ENCODE data around the gene KIAA0753. TPM values are rescaled to one million over a fixed set of nuclear protein-coding genes. Genes with fewer than 3 reads are reported as not detected.

Gene KIAA0753
- total and polyA plus RNA-seq, 9 of the 15 experiments (the other 6 are each of a cell fraction or from before 2014, with no cell fraction given), result 2.0 to 9.0 (median 6.9) TPM

DNA sequence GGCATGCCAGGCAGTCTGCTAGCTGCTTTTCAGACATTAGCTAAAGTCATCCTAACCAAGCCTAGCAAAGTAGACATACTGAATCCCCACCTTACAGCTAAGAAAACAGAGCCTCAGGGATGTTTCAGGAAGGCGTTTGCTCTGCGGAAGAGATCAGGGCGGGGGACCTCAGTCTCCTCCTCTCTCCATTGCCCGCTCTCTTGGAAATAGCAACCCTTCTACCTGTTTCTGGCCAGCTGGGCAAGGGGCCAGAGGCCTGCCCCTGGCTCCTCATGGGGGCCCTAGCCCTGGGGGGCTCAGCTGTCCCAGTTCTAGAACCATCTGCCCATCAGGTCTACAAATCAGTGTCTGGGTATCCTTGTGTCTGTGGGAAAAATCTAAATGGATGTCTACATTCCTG is 98.6 kb downstream of the KIAA0753 start:
- no peaks in the 10 kb centered on the region for H3K9me1 ChIP-seq (ENCODE audit: control insufficient read depth, insufficient read depth, low read length)
- TF ChIP-seq, protein P1, sequence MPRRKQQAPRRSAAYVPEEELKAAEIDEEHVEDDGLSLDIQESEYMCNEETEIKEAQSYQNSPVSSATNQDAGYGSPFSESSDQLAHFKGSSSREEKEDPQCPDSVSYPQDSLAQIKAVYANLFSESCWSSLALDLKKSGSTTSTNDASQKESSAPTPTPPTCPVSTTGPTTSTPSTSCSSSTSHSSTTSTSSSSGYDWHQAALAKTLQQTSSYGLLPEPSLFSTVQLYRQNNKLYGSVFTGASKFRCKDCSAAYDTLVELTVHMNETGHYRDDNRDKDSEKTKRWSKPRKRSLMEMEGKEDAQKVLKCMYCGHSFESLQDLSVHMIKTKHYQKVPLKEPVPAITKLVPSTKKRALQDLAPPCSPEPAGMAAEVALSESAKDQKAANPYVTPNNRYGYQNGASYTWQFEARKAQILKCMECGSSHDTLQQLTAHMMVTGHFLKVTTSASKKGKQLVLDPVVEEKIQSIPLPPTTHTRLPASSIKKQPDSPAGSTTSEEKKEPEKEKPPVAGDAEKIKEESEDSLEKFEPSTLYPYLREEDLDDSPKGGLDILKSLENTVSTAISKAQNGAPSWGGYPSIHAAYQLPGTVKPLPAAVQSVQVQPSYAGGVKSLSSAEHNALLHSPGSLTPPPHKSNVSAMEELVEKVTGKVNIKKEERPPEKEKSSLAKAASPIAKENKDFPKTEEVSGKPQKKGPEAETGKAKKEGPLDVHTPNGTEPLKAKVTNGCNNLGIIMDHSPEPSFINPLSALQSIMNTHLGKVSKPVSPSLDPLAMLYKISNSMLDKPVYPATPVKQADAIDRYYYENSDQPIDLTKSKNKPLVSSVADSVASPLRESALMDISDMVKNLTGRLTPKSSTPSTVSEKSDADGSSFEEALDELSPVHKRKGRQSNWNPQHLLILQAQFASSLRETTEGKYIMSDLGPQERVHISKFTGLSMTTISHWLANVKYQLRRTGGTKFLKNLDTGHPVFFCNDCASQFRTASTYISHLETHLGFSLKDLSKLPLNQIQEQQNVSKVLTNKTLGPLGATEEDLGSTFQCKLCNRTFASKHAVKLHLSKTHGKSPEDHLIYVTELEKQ (CRISPR knock-in tag; IDR thresholded peaks at IDR 0.05), result no peak
- TF ChIP-seq, protein P2, sequence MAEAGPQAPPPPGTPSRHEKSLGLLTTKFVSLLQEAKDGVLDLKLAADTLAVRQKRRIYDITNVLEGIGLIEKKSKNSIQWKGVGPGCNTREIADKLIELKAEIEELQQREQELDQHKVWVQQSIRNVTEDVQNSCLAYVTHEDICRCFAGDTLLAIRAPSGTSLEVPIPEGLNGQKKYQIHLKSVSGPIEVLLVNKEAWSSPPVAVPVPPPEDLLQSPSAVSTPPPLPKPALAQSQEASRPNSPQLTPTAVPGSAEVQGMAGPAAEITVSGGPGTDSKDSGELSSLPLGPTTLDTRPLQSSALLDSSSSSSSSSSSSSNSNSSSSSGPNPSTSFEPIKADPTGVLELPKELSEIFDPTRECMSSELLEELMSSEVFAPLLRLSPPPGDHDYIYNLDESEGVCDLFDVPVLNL (CRISPR knock-in tag; IDR thresholded peaks at IDR 0.05; ENCODE audit: low read depth), result no peak
- TF ChIP-seq, protein P3, sequence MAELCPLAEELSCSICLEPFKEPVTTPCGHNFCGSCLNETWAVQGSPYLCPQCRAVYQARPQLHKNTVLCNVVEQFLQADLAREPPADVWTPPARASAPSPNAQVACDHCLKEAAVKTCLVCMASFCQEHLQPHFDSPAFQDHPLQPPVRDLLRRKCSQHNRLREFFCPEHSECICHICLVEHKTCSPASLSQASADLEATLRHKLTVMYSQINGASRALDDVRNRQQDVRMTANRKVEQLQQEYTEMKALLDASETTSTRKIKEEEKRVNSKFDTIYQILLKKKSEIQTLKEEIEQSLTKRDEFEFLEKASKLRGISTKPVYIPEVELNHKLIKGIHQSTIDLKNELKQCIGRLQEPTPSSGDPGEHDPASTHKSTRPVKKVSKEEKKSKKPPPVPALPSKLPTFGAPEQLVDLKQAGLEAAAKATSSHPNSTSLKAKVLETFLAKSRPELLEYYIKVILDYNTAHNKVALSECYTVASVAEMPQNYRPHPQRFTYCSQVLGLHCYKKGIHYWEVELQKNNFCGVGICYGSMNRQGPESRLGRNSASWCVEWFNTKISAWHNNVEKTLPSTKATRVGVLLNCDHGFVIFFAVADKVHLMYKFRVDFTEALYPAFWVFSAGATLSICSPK (IDR thresholded peaks at IDR 0.05; ENCODE audit: borderline replicate concordance), result no peak
- TF ChIP-seq SIX5 (IDR thresholded peaks at IDR 0.05; ENCODE audit: borderline replicate concordance in 1 of 2, insufficient read depth in 1 of 2, low read depth in 1 of 2, low read length in 2 of 2) (no peak), MTA1 (IDR thresholded peaks at IDR 0.05; ENCODE audit: borderline replicate concordance) (no peak), HMG20B (CRISPR knock-in tag; IDR thresholded peaks at IDR 0.05) (no peak), ASH1L (IDR thresholded peaks at IDR 0.05; ENCODE audit: borderline replicate concordance, low read depth, partially characterized antibody) (no peak)
- in situ Hi-C loops (cut with MboI) (no loop called here), intact Hi-C loops (cut with micrococcal nuclease) (no loop called here)
- no peak overlapping the region for H3K4me3 ChIP-seq
- H2AFZ ChIP-seq (ENCODE audit: low read depth, low read length), result no peak overlapping the region
- H3K36me3 ChIP-seq (ENCODE audit: control insufficient read depth, insufficient read depth, low read length), result no peaks in the 10 kb centered on the region
- H3K4me2 ChIP-seq (ENCODE audit: insufficient read depth, low read length), result no peak overlapping the region
- no peak overlapping the region for H3K9ac ChIP-seq (ENCODE audit: insufficient read depth in 1 of 2, low read depth in 2 of 2, low read length in 2 of 2)
- CTCF ChIA-PET (ENCODE audit: low intra/inter-chr PET ratio), result no interaction called here
- DNase-seq (ENCODE audit: extremely low read depth in 1 of 4, low spot score in 3 of 4) (no peak), FAIRE-seq (no peak), ATAC-seq (no peak)
- H3K79me2 ChIP-seq (ENCODE audit: control insufficient read depth, insufficient read depth, low read length), result no peaks in the 10 kb centered on the region
- BruUV-seq (replicated peaks), result no TSS peak
- no peaks in the 10 kb centered on the region; the same call in 1 of the 2 replicates for H3K9me3 ChIP-seq (replicated peaks; ENCODE audit: control insufficient read depth, insufficient read depth, low read depth, low read length)
- H3K27ac ChIP-seq (ENCODE audit: extremely low read depth, low read depth, low read length), result no peak overlapping the region
- H4K20me1 ChIP-seq (replicated peaks; ENCODE audit: control insufficient read depth, insufficient read depth, low read length), result no peaks in the 10 kb centered on the region
- H3K4me1 ChIP-seq (replicated peaks in 1 of 2; ENCODE audit: control insufficient read depth in 2 of 2, insufficient read depth in 2 of 2, low read length in 2 of 2), result no peaks in the 10 kb centered on the region
- POLR2A ChIA-PET, result no interaction called here
- H3K27me3 ChIP-seq (ENCODE audit: control insufficient read depth in 2 of 2, insufficient read depth in 2 of 2, low read length in 2 of 2), result peaks cover 6 to 38% of the 10 kb centered on the region in 2 experiments; a peak in 4 of 5 replicates
- WGBS (ENCODE audit: insufficient coverage, low coverage, missing lambda C conversion rate), result 0% methylated on average over 4 of the region's 4 CpGs

All from K562 (cell line).